HG03558 (cell line): ENCODE data around the gene SYT13.
"Not testable (repeated sequence)": the region's sequence is repeated elsewhere in the genome, so short reads cannot be mapped to it uniquely, and the experiment has no call there.

Experiments used
- ATAC-seq: cut with Tn5 transposase; IDR thresholded peaks from one replicate; pipeline ENCODE4 v1.9.1; 2021; ENCODE audit warnings: moderate number of reproducible peaks; ENCODE audit not compliant: unreplicated experiment; ENCODE audit errors: extremely low read depth

SYT13 gene

GRCh38 chr11:45252134-45252856 is 33.8 kb downstream of the SYT13 start:
- ATAC-seq: no peak

- no peak for ATAC-seq
These were observed 36.0 kb downstream of the SYT13 start for GRCh38 chr11:45250035-45250718.

GRCh38 chr11:45249372-45249771 is 36.8 kb downstream of the SYT13 start:
- ATAC-seq: not testable (repeated sequence)

GRCh38 chr11:45248501-45249011 is 37.6 kb downstream of the SYT13 start:
- ATAC-seq: no peak

GRCh38 chr11:45247433-45247832 is 38.7 kb downstream of the SYT13 start:
- no peak for ATAC-seq

- ATAC-seq: no peak
These were observed 39.9 kb downstream of the SYT13 start for GRCh38 chr11:45246241-45246640.

GRCh38 chr11:45245218-45246045 is 40.7 kb downstream of the SYT13 start:
- ATAC-seq: no peak

GRCh38 chr11:45243967-45244366 is 42.2 kb downstream of the SYT13 start:
- no peak for ATAC-seq

GRCh38 chr11:45239733-45240132 is 46.4 kb downstream of the SYT13 start:
- ATAC-seq: no peak

- no peak for ATAC-seq
These were observed 47.4 kb downstream of the SYT13 start for GRCh38 chr11:45238724-45239123.

GRCh38 chr11:45237711-45238315 is 48.3 kb downstream of the SYT13 start:
- no peak for ATAC-seq

- no peak for ATAC-seq
These were observed 51.7 kb downstream of the SYT13 start for GRCh38 chr11:45234306-45235006.

GRCh38 chr11:45233804-45234170 is 52.4 kb downstream of the SYT13 start:
- ATAC-seq: no peak

- no peak for ATAC-seq
These were observed 52.9 kb downstream of the SYT13 start for GRCh38 chr11:45233121-45233803.

GRCh38 chr11:45232341-45233080 is 53.6 kb downstream of the SYT13 start:
- ATAC-seq: no peak

- ATAC-seq: no peak
These were observed 56.6 kb downstream of the SYT13 start for GRCh38 chr11:45229401-45230020.

GRCh38 chr11:45227836-45228235 is 58.3 kb downstream of the SYT13 start:
- no peak for ATAC-seq

- no peak for ATAC-seq
These were observed 59.2 kb downstream of the SYT13 start for GRCh38 chr11:45226901-45227300.
